ENCODE measurements around the gene MRPL53.

GRCh38 chr2:74424139-74424992 lies 48.1 kb downstream of the MRPL53 start:
- no peak for TF ChIP-seq CTCF (IDR thresholded peaks at IDR 0.05)
- TF ChIP-seq POLR2A (IDR thresholded peaks at IDR 0.05), result no peak

All from ovary (tissue), 3 donors.